GM20000 (cell line): ENCODE results near the gene PARVB.
A peak's percentile ranks its signal among the peaks of the same experiment; 100 is the strongest.

ENCODE experiments used
- DNase-seq: peaks from one replicate; pipeline ENCODE4 v3.0.0; 2012; ENCODE audit warnings: low spot score
- TF ChIP-seq, protein P1 (sequence below): IDR thresholded peaks from 2 replicates; pipeline ENCODE4 v1.5.1; 2012; ENCODE audit warnings: mild to moderate bottlenecking, control low read depth; ENCODE audit errors: extremely low read depth, missing control alignments

Gene PARVB

DNA sequence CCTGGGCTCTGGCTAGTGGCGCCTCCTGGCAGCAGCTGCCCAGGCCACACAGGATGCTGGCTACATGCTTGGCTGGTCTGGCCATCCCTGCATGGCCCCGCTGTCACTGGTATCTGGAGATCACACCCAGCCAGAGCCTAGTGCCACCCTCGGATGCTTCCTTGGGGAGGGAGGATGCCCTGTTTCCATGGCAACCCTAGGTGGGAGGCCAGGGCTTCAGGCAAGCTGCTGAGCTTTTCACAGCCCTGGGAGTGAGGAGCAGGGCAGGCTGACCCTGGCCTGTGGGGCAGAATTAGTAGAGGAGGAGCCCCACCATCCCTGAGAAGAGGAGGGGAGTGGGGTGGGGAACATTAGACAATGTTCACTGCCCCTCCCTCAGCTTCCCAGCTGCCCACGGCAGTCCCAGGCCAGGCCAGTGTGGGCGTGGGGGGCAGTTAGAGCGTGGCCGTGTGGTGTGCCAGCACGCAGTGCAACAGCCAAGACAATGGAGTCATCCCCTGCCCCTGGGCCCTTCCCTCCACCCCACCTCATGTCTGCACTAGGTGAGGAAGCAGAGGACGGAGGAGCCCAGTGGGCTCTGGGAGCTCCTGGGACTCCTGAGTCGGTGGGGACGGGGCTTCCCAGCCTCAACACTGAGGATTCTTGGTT, 50.4 kb downstream of the PARVB start:
- DNase-seq = no peak
- TF ChIP-seq, protein P1, sequence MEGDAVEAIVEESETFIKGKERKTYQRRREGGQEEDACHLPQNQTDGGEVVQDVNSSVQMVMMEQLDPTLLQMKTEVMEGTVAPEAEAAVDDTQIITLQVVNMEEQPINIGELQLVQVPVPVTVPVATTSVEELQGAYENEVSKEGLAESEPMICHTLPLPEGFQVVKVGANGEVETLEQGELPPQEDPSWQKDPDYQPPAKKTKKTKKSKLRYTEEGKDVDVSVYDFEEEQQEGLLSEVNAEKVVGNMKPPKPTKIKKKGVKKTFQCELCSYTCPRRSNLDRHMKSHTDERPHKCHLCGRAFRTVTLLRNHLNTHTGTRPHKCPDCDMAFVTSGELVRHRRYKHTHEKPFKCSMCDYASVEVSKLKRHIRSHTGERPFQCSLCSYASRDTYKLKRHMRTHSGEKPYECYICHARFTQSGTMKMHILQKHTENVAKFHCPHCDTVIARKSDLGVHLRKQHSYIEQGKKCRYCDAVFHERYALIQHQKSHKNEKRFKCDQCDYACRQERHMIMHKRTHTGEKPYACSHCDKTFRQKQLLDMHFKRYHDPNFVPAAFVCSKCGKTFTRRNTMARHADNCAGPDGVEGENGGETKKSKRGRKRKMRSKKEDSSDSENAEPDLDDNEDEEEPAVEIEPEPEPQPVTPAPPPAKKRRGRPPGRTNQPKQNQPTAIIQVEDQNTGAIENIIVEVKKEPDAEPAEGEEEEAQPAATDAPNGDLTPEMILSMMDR = no peak

DNA sequence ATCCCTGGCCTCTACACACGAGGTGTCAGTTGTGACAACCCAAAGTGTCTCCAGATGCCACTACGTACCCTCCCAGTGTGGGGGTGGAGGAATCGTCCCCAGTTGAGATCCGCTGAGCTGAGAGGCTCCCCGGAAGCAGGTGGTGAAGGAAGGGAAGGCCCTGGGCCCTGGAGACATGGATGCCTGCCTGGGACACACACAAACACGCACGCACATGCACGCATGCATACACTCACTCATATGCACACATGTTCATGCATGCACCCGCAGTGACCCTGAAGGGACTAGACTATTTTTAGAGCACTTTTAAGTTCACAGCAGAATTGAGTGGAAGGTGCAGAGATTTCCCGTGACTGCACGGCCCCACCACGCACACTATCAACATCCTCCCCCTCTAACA, 50.9 kb downstream of the PARVB start:
- TF ChIP-seq, protein P1 = no peak

DNA sequence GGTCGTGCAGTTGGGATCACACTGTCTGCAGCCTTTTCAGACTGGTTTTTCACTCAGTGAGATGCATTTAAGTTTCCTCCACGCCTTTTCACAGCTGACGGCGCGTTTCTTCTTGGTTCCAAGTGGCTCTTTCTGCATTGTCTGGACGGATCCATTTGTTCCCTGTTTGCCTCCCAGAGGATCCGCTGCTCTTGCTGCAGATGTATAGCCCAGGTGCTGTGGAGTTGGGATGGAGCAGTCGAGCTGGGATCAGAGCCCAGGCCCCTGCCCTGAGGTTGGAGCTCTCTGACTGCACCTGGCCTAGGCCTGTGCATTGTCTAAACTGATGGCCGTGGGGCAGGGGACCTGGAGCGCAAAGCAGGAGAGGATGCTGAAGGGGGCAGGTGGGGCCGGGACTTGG, 51.6 kb downstream of the PARVB start:
- no peak for DNase-seq
- TF ChIP-seq, protein P1 = no peak

More for the DNA sequence above, 50.9 kb downstream of the PARVB start:
- no peak for DNase-seq

DNA sequence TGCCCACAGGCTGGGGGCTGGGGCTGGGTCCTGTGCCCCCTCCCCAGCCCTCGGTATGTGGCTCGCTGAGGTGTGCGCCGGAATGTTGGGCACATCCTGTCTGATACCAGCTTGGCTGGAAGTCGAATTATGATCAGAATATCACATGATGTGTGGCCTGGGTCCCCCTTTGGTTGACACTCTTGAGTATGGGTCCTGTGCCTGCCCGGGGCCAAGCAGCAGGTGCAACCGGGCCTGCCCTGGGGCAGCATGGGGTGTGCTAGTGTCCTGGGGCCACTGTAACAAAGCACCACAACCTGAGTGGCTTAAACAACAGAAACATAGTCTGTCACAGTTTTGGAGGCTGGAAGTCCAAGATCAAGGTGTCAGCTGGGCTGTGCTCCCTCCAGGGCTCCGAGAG, 52.7 kb downstream of the PARVB start:
- no peak for DNase-seq

DNA sequence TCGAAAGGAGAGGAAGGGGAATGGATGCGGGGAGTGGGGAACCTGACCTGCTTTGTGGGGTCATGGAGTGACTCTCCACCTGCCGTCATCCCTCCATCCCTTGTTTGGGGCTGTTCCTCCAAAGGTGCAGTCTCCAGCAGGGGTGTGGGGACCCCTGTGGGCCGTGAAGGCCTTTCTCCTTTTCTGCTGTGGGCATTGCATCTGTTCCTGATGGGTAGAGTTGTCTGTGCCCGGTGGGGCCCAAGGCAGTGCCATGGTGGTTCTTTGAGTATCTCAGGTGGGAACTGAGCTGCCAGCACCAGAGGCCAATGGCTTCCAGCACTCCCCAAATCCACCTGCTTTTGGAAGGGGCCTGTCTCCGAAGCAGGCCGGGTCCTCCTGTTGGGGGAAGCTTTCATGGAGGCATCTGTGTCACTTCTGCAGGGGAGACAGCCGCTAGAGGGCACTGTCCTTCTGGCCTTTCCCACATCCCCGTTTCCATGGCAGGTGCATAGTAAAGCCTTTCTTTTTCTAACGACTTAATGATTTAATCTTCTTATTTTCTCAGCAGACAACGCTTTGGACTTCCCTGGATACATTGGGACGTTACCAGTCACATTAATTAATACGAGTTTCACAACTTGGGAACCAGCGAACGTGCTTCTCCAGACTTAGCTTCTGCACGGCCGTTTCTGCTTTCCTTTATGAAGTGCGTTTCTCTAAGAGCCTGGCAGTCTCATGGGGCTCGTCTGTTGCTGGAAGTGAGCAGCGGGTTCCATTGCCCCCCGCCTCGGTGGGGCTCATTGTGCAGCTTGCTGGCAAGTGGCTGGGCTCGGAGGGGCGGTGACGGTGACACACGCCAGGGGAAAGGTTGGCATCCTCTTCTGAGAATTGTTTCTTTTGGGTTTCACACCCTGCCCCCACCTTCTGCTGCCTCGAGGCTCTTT, 57.1 kb downstream of the PARVB start:
- DNase-seq = peak; percentile 79
- TF ChIP-seq, protein P1 = peak; percentile 53

More for the DNA sequence above, 52.7 kb downstream of the PARVB start:
- TF ChIP-seq, protein P1 = no peak

DNA sequence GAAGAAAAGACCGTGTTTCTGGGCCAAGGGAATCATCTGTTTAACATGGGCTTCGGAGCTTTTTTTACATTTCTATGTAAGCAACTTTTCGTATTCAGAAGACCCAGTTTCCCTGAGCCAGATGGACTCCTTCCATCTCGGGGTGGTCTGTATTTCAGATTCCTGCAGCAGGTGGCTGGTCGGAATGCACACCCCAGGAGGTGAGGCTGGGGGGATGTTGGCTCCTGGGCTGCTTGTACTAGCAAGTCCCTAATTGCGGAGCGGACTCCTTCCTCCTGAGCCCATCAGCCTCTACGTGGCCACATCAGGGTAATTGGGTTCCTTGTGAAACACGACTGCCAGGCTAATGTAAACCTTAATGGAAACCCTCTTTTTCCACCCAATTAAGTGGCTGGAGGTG, 58.7 kb downstream of the PARVB start:
- DNase-seq = no peak
- TF ChIP-seq, protein P1 = no peak
